LNCAP (cell line): ENCODE results near the gene PSMA2.

Source experiments
- CTCF ChIP-seq: fragments of 450-650 bp; IDR thresholded peaks from 2 replicates; pipeline ENCODE4 v1.5.1; 2017; ENCODE audit warnings: mild to moderate bottlenecking

Gene PSMA2

GRCh38 chr7:42928754-42929153 lies 3.2 kb downstream of the PSMA2 start:
- TF ChIP-seq CTCF, result no peak

GRCh38 chr7:42926204-42926603 lies 5.8 kb downstream of the PSMA2 start:
- TF ChIP-seq CTCF, result no peak

- no peak for TF ChIP-seq CTCF
These were observed 6.3 kb downstream of the PSMA2 start for GRCh38 chr7:42925630-42926029.

- TF ChIP-seq CTCF, result no peak
These were observed 7.6 kb downstream of the PSMA2 start for GRCh38 chr7:42924223-42924838.

- TF ChIP-seq CTCF, result no peak
These were observed 9.8 kb downstream of the PSMA2 start for GRCh38 chr7:42922017-42922753.

GRCh38 chr7:42915356-42915755 lies 16.6 kb downstream of the PSMA2 start:
- no peak for TF ChIP-seq CTCF

- no peak for TF ChIP-seq CTCF
These were observed 17.4 kb downstream of the PSMA2 start for GRCh38 chr7:42914421-42915045.
